Cardiac fibroblast (primary cell): ENCODE data around the gene C2CD2L.
A peak's percentile ranks its signal among the peaks of the same experiment; 100 is the strongest.

Experiments used
- DNase-seq, 2 donors: peaks; one replicate each; pipeline versions ENCODE4 v3.0.0 to v3.0.0-alpha.2; 2010; ENCODE audit warnings: low read depth in 2 of 2
- H3K4me3 ChIP-seq, 2 donors: replicated peaks in 1 of 2; 1 replicate in 1 of 2; 2 replicates in 1 of 2; pipeline ENCODE4 v1.5.1; 2011; ENCODE audit warnings: low read depth in 2 of 2, low read length in 2 of 2, mild to moderate bottlenecking in 2 of 2, moderate library complexity in 1 of 2
- CTCF ChIP-seq: IDR thresholded peaks from one replicate; pipeline ENCODE4 v1.5.1; 2011; ENCODE audit warnings: low read depth, mild to moderate bottlenecking, low read length, inconsistent platforms

The C2CD2L gene

DNA sequence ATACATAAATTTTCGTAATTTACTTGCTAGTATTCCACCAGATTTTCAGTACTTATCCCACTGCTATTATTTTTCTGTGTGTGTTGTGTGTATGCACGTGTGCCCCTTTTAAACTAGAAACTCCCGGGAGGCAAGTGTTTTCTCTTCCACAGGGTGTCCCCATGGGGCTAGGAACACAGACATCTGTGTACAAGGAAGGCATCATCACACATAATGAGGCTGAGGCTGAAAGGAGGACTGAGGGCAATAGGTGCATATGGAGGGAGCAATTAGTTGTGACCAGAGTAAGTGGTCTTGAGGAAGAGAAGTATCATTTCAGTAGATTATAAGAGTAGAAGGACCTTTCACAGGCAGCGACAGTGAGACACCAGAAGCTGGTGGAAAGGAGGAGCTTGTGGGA, 3.4 kb upstream of the C2CD2L start:
- DNase-seq: no peak
- no peak overlapping the region for H3K4me3 ChIP-seq
- no peak for TF ChIP-seq CTCF

DNA sequence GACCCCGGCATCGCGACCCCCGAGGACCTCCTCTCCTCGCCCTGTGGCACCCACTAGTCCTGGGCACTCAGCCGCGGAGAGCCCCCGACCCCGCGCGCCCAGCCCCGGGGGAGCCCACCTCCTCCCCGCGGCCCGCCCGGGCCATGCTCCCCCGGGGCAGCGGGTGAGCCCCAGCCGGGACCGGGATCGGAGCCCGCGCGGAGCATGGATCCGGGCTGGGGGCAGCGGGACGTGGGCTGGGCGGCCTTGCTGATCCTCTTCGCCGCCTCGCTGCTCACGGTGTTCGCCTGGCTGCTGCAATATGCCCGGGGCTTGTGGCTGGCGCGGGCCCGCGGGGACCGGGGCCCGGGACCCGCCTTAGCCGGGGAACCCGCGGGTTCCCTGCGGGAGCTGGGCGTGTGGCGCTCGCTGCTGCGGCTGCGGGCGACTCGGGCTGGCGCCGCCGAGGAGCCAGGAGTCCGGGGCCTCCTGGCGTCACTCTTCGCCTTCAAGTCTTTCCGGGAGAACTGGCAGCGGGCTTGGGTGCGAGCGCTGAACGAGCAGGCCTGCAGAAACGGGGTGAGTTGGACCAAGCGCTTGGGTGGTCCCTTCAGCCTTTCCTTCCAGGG, 498 bp downstream of the C2CD2L start:
- TF ChIP-seq CTCF: no peak

DNA sequence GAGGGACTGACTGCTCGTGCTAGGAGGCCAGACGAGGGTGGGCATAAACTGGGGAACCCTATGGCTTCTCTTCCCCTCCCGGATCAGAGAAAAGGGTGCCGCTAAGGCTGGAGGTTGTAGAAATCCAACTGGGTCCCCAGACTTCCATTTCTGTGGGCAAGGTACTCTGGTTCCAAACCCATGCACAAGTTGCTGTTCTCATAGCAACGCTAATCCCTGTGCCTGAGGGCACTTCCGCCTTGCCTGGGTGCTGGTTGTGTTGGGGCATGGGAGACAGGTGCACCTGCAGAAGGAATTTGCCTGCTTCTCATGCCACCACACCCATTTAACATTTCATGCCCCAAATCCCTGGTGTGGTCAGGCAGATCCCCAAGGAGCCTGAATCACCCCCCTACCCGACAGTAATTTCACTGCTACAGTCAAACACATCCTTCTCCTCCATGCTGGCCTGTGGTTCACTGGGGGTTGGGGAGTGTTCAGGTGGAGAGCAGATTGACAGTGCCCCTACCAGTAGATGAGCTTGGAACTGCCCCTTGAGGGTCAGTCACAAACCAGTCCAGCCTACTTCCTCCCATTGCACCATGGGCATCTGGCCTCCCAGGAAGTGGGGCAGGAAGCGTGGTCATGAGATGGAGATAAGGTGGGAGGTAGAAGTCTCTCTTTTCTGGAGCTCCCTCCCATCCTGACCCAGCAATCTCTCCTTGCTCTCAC, 1.2 kb downstream of the C2CD2L start:
- peak; percentile 33 to 46 for DNase-seq
- H3K4me3 ChIP-seq: peak overlapping the region; percentile 86 to 87
- no peak for TF ChIP-seq CTCF

More for the DNA sequence above, 498 bp downstream of the C2CD2L start:
- H3K4me3 ChIP-seq: peak overlapping the region; percentile 86 to 87
- no peak for DNase-seq

- DNase-seq: no peak
- H3K4me3 ChIP-seq: peak overlapping the region; percentile 86 to 87
- TF ChIP-seq CTCF: no peak
Observed at GRCh38 chr11:119108857-119109221, 1.7 kb downstream of the C2CD2L start.

DNA sequence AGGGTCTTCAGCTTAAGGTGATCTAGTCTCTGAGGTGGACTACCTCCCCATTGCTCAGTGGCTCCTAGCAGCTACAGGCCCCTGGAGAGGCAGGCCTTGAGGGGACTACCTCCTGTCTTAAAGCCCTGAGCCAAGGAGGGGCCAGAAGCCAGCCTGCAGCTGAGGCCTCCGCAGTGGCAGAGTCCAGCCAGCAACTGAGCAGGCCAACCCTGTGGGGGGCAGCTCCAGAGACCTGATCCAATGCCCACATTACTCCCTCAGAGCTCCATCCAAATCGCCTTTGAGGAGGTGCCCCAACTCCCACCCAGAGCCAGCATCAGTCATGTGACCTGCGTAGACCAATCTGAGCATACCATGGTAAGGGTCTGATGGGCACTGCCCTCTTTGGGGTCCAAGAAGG, 2.7 kb downstream of the C2CD2L start:
- TF ChIP-seq CTCF: no peak
- DNase-seq: no peak
- no peak overlapping the region for H3K4me3 ChIP-seq

GRCh38 chr11:119110439-119110838, 3.3 kb downstream of the C2CD2L start:
- no peak for TF ChIP-seq CTCF
- no peak for DNase-seq

More at GRCh38 chr11:119110439-119110838, 3.3 kb downstream of the C2CD2L start:
- no peak overlapping the region for H3K4me3 ChIP-seq
